NCI-H2107 treated with DMSO at 0.1 percent for 48 hours (cell line): ENCODE measurements around the gene FBXO8.

Source experiments
- DNase-seq: peaks from one replicate; lab custom pipeline; 2025; ENCODE audit not compliant: unreplicated experiment; lab: John Stamatoyannopoulos, UW

FBXO8 gene

DNA sequence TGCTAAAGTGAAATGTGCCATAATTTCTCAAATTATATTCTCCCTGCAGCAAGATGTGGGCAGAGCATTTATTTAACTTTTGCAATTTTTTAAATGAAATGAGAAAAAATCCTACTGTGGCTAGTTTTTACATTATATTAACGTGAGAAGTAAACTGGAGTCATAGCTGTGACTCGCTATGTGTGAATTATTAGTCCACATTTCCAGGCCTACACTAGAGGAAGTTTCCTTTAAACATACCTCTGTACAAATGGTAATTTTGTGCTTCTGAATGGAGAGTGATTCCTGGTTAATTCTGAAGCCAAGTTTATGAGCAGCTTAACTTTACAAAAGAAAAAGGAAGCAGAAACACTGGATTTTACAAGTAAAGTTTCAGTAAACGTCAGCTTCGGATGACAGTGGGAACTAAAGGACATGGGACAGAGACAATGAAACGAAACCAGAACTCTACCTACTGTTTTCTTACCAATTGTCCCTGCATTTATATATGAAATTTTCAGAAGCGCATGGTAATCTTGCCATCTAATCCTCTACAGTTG is 72.4 kb downstream of the FBXO8 start:
- DNase-seq = no peak

DNA sequence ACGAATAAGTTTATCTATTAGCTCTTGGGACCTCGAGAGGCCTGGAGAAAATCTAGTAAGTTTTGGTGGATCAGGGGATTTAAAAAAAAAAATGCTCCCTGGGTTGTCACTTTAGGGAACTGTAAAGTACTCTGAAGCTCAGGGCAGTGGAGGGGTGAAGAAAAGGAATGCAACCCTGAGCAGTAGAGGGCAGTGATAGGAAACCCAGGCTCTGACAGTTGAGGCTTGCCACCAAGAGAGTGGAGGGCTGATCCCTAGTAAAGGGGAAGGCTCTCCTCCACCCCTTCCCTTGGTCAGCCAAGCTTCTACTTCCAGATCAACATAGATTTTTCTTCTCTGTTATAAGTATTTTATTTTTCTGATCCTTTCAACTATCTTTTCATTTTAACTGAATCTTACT is 73.1 kb downstream of the FBXO8 start:
- DNase-seq = no peak

DNA sequence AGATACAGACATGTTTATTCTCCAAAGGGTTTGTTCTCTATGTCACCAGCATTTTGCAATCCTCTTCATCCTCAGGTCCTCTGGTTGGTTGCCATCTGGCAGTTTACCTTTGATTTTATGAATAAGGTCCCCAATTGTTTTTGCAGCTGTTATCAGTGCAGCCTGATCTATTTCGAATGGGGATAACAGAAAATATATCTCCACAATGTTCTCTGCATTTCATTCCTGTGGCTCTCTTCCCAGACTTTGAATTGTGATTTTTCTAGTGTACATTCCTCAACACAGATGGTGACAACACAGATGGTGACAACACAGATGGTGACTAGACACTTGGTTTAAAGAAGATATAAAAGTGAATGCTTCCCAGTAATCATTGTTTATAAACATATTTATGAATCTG is 74.1 kb downstream of the FBXO8 start:
- no peak for DNase-seq

DNA sequence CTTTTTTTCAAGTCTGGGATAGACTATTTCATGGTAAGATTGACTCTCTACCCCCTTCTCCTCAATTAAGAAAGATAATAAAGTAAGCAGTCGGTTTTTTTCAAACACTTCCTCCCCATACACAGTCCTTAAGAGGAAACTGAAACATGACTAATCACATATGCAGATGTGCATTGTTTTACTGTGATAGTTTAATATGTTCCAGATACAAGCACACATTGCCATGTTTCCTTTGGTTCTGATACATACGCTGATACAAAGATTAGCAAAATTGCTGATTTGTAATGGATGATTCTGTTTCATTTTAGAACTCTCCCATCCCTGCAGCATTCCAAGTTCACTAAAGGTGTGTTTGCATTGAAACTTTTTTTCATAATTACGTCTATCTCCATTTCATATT is 76.1 kb downstream of the FBXO8 start:
- no peak for DNase-seq

DNA sequence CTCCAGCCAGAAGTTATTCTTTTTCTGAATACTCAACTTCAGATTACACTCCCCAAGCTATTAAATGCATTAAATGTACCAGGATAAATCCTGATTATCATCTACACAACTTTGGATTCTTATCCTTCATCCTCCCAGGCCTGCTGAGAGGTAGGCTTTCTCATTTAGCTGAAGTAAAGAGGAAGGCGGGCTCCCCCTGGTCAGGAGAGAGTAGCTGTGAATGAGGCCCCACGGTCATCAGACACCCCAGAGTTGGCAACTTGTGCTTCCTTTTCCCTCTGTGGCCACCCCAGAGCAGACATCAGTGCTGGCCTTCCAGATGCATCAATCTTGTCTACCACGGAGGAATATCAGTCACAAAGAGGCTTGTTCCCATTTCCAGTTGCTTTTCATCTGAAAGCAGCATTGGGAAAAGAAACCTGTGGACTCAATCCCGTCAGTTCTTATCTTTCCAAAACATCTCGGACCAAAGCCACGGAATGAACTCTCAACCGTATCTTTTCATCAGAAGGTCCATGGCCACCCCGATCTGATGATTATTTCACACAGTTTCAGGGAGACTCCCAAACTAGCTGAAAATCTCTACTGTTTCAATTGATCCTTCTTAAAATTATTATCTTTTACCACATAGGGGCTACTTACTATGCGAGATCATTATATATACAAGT is 79.2 kb downstream of the FBXO8 start:
- DNase-seq = no peak

DNA sequence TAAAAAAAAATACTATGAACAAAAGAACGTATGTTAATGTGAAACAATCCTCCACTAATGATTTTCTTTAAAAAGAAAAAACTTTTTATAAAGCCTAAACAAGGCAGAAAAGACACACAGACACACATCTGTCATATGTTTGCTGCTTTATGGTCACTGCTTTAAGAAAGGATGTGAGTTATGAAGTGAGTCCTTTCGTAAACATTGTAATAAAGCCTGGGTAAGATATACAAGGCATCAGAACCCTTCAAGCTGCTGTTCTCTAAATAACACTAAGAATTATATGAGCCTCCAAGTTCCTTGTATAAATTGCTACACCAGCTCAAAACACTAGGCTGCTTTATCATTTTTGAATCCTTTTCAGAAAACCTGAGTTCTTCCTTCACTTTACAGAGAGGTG is 81.6 kb downstream of the FBXO8 start:
- DNase-seq = no peak

DNA sequence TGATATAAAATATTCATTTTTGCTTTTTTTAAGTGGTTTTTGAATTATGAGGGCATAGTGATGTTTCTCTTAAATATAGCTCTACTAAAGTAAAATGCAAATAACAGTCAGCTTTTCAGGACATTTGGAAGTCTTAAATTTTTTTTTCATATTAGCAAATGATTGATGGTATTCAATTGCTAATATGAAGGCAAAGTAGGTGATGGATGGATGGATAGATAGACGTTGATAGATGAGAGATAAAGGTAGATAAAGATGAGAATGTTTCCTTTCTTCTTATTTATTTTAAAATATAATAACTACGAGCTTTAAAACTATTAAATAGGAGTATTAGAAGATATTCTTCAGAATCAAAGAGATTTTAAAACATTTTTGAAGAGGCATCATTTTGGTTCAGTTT is 83.7 kb downstream of the FBXO8 start:
- no peak for DNase-seq

DNA sequence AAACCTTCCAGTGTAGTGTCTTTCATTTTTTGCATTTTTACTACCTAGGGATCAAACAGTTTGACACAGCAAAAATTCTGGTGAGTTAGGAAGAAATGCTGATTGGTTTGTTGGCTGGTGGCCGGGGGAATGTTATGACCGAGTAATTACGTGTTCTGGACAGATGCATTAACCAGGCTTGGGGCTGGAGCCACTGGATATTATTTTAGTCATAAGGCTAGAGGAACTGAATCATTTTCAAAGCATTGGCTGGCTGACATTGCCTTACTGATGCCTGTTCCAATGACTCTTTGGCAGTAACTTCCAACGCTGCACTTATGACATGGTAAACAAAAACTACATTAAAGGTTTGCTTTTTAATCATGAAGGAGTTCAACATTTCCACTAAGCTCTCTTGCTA is 84.6 kb downstream of the FBXO8 start:
- no peak for DNase-seq

DNA sequence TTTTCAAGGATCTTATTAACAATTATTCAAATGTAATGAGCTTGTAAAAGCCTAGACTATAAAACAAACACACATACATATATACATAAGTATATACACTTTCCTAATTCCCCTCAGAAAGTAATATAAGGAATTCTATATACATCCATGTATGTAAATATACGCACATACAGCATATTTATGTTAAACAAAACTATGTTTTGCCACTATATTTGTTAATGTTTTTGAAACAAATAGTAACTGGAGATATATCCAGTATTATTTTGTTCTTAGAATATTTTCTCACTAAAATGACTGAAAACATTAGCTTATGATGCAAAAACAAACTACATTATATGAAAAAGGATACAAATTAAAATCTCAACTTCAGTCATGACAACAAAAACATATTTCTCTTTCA is 85.1 kb downstream of the FBXO8 start:
- DNase-seq = no peak

DNA sequence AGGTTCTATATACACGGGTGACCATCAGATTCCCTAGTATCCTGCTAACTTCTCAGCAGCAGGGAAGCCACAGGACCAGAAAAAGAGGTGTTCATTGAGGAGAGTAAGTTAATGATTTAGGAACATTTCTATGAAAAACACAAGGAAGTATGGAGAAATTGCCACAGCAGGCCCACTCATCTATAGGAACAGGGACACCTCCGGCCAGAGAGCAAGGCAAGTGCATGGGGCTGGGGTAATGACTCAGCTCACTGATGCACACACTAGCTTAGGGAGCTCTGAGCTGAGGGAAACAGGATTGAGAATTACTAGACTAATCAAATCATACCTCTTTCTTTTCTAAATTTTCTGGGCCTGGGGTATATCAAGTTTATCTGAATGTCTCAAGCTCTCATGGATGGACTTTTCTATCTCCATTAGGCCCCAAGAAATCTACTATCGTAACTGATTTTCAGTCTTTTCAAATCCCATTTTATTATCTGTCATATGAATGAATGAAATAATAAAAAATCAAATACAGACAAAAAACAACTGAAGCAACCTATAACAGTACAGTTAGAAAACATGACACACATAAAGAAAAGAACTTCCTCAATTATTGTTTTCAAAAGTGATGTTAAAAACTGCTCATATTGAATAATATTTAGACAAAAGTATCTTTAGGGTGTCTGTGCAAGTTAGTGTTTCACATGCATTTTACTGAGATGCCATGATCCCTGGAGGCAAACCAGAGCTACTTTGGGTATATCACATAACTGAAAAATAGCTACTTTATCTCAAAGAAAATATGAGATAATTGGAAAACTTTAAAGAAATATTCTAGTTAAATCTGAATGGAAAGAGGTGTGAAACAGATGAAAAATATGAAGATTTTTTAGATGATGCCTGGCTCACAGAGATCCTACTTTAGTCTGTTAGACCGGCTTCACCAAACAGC is 89.8 kb downstream of the FBXO8 start:
- DNase-seq = no peak

DNA sequence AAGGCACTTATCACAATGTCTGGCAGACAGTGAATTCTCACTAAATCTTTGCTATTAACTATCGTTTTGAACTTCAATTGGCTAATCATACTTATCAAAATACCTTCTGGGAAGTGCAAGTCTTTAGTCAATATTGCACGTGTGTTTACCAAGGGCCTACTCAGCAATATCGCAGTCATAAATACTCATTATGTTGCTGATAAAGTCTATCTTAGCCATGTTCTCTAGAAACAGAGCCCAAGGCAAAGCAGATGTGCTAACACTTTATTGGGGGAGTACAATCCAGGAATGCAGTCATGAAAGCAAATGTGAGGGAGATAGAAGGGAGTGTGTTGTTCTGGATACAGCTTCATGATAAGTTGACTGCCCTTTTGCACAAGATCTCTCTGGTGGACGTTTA is 90.5 kb downstream of the FBXO8 start:
- DNase-seq = no peak

DNA sequence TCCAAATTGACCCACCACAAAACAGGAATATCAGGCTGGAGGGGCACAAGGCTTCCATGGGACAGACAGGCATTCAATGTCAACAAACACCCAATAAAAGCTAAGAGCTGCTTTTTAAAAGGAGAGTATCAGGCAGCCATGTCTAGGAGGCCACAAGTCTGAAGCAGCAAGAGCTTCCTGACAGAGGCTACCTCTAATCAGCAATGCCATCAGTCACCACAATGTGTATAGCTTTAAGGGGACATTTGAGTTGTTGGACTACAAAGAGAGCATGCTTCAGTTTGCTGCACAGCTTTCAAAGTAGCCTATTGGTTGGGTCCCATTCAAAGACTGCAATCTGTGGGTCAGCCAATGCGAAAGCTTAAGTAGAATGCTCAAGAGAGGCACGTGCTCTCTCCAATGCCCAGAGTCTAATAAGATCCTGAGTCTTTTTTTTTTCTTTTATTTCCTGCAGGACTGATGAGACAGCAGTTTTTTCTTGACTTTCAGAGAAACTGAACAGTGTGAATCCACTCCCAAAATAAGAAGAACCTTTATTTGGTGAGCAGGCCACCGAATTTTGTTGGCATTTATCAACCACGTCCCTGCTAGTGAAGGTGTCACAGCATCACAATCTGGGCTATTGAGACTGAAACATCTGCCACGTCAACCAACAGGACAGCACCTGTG is 92.5 kb downstream of the FBXO8 start:
- no peak for DNase-seq

DNA sequence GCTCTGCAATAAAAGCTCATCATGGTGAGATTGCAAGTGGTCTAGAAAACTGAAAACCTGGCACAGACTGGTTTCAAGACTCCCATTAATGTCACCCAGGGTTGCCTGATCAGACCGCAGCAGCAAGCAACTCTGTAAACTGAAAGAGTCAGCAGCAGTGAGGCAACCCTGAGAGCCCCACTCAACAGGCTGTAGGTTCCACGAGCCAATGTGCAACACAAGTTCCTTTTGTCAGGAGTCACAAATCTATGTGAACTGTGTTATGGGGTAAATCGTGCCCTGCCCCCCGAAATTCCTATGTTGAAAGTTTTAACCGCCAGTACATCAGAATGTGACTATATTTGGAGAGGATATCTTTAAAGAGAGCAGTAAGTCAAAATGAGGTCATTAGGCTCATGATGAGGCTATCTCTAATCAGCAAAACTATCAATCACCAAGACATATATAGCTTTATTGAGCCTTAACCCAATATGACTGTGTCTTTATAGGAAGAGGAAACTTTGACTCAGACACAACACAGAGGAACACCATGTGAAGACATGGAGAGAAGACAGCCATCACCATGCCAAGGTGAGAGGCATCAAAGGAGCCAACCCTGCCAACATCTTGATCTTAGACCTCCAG is 94.0 kb downstream of the FBXO8 start:
- no peak for DNase-seq
